MCF 10A (cell line): ENCODE data around the gene TPM1. TPM values are rescaled to one million over a fixed set of nuclear protein-coding genes. Genes with fewer than 3 reads are reported as not detected.
A peak's percentile ranks its signal among the peaks of the same experiment; 100 is the strongest.

Experiments
- BruUV-seq: library from RNA; stranded (reverse); fragments of 400-500 nt; replicated peaks from 2 replicates; lab custom pipeline; 2021; lab: Mats Ljungman, UMichigan
- CTCF ChIA-PET: fragments of 300-600 bp; sonication (Branson Sonifier 250); formaldehyde crosslinking; extraction: SDS; loops from one replicate; lab custom pipeline; 2021; ENCODE audit warnings: antibody characterized with exemption, inconsistent platforms; lab: Yijun Ruan, JAX
- POLR2A ChIA-PET: fragments of 300-600, 350-650 bp; sonication (Branson Sonifier 250); formaldehyde crosslinking; extraction: SDS; loops from one replicate; lab custom pipeline; 2020; ENCODE audit warnings: antibody characterized with exemption, inconsistent platforms; lab: Yijun Ruan, JAX
- DNase-seq: peaks from one replicate; pipeline ENCODE4 v3.0.0-alpha.2; 2018; ENCODE audit not compliant: unreplicated experiment
- H3K27ac Mint-ChIP-seq: one replicate; pipeline ENCODE4 v1.8.0; 2022; ENCODE audit warnings: mild to moderate bottlenecking, low read depth, mixed read lengths; ENCODE audit not compliant: unreplicated experiment
- H3K27me3 Mint-ChIP-seq: one replicate; pipeline ENCODE4 v1.8.0; 2022; ENCODE audit warnings: mixed read lengths; ENCODE audit not compliant: insufficient read depth, unreplicated experiment
- H3K36me3 Mint-ChIP-seq: one replicate; pipeline ENCODE4 v1.8.0; 2022; ENCODE audit warnings: mild to moderate bottlenecking, moderate library complexity, mixed read lengths; ENCODE audit not compliant: insufficient read depth, unreplicated experiment
- H3K4me1 Mint-ChIP-seq: one replicate; pipeline ENCODE4 v1.8.0; 2022; ENCODE audit warnings: mixed read lengths; ENCODE audit not compliant: insufficient read depth, unreplicated experiment
- H3K4me3 Mint-ChIP-seq: one replicate; pipeline ENCODE4 v1.8.0; 2022; ENCODE audit warnings: mild to moderate bottlenecking, moderate library complexity, mixed read lengths; ENCODE audit not compliant: unreplicated experiment
- H3K9me3 Mint-ChIP-seq: one replicate; pipeline ENCODE4 v1.8.0; 2022; ENCODE audit warnings: mixed read lengths; ENCODE audit not compliant: unreplicated experiment
- intact Hi-C: fragments of 100-400 bp; cut with micrococcal nuclease; formaldehyde crosslinking; loops from 2 replicates; pipeline ENCODE4 v1.14.1; 2022
- total RNA-seq: library from RNA; stranded (reverse); gene quantifications from 2 replicates; pipeline ENCODE4 v1.2.3, GENCODE V29; 2022
- TF ChIP-seq, protein P1 (sequence below): fragments of 200-600 bp; IDR thresholded peaks from one replicate; pipeline ENCODE4 v1.8.0; 2022; ENCODE audit warnings: antibody characterized with exemption, mild to moderate bottlenecking; ENCODE audit not compliant: unreplicated experiment

TPM1 gene
- total RNA-seq, 1 experiment from 2014 or later = 67.8 TPM

DNA sequence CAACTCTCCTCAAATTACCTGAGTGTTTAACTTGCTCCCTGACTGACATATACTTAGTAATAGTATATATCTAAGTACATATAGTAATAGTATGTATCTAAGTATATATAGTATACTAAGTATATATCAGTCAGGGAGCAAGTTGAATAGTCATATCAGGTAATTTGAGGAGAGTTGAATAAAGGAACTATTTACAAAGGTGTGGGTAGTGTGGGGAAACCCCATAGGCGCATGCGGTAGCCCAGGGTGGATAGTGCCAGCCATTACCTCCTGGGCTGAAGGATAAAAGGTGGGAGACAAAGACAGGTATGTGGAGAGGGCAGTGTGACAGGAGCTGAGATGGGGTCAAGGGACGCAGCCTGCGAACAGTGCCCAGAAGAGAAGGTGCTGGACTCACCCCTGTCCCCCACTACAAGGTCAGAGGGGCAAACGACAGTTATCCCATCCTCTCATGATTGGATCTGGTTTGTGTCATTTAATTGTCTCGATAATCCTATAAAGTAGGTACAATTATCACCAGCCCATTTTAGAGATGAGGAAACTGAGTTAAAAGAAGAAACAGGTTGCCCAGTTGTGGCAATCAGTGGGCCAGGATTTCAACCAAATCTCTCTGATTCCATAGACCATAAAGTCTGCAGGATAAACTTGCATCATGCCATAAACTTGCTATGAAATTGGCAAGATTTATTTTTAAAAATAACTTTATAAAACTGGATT is 34.1 kb upstream of the TPM1 start:
- intact Hi-C loops = no loop called here
- H3K27ac Mint-ChIP-seq = no peak overlapping the region
- TF ChIP-seq, protein P1, sequence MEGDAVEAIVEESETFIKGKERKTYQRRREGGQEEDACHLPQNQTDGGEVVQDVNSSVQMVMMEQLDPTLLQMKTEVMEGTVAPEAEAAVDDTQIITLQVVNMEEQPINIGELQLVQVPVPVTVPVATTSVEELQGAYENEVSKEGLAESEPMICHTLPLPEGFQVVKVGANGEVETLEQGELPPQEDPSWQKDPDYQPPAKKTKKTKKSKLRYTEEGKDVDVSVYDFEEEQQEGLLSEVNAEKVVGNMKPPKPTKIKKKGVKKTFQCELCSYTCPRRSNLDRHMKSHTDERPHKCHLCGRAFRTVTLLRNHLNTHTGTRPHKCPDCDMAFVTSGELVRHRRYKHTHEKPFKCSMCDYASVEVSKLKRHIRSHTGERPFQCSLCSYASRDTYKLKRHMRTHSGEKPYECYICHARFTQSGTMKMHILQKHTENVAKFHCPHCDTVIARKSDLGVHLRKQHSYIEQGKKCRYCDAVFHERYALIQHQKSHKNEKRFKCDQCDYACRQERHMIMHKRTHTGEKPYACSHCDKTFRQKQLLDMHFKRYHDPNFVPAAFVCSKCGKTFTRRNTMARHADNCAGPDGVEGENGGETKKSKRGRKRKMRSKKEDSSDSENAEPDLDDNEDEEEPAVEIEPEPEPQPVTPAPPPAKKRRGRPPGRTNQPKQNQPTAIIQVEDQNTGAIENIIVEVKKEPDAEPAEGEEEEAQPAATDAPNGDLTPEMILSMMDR = no peak
- no peaks in the 10 kb centered on the region for H3K27me3 Mint-ChIP-seq
- H3K36me3 Mint-ChIP-seq = no peaks in the 10 kb centered on the region
- BruUV-seq = no TSS peak
- ChIA-PET CTCF (interaction anchor here (0.6 to 1.5 kb wide), 2 partner anchors 39 to 129 kb away, joined by 3 to 7 read pairs; no protein-coding TSS in a partner anchor), POLR2A (no interaction called here)
- no peaks in the 10 kb centered on the region for H3K9me3 Mint-ChIP-seq
- no peak for DNase-seq
- peaks cover 8% of the 10 kb centered on the region for H3K4me1 Mint-ChIP-seq
- H3K4me3 Mint-ChIP-seq = no peak overlapping the region

DNA sequence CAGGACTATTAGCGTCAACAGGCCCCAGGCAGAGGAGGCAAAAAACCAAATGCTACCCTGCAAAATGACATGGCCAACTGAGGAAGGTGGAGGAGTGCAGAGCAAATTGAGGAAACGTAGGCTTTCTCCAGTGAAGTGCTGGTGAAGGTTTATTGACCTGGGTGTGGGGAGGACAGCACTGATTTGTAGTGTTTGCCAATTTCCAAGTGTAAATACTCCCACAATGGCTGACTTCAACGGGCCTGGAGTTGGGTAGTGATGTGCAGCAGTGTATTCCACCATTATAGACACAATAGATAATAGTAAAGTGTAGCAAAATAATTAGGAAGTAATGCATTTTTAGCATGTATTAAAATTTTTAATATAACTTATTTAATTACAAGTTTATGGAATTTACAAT is 32.2 kb upstream of the TPM1 start:
- Mint-ChIP-seq H3K9me3 (no peaks in the 10 kb centered on the region), H3K4me1 (peaks cover 27% of the 10 kb centered on the region), H3K27ac (no peak overlapping the region), H3K4me3 (no peak overlapping the region), H3K36me3 (no peaks in the 10 kb centered on the region), H3K27me3 (no peaks in the 10 kb centered on the region)
- intact Hi-C loops = no loop called here
- ChIA-PET CTCF (no interaction called here), POLR2A (no interaction called here)
- TF ChIP-seq, protein P1 = no peak
- no peak for DNase-seq
- no TSS peak for BruUV-seq

DNA sequence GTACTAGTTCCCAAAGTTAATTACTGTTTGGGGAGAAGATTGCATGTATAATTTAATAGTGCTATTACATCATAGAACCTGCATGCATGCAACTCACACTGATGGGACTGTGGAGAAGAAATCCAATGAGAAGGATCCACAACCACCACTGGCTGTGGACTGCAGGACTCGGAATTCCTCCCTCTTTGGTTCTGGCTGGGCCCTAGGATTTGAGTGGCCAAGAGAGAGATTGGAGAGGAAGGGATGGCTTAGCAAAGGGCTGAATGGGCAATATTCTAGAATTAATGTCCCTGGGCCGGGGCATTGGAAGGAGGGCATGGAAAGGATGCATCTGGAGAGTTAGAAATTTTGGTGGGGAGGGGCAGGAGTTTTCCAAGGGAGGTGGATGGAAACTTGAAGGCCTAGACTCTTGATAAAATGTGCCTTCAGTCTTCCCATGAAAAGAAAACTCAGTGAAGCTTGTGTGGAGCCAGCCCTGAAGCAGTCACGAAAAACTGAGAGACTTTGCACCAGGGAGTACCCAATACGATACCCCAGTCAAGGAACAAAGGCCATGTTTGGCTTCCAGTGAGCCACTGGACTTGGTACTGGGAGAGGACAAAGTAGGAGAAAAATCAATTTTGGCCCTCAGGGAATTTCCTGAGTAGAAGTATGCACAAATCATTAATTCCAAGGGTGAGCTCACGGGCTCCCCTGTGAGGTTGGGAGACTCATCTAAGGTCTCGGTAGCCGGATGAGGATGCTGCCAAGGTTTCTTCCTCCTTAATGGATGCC is 31.4 kb upstream of the TPM1 start:
- ChIA-PET POLR2A (no interaction called here), CTCF (interaction anchor here (1.2 kb wide), 1 partner anchor 37 kb away, joined by 3 read pairs; no protein-coding TSS in a partner anchor)
- H3K27ac Mint-ChIP-seq = no peak overlapping the region
- H3K4me3 Mint-ChIP-seq = peak overlapping the region; percentile 46
- H3K27me3 Mint-ChIP-seq = no peaks in the 10 kb centered on the region
- H3K4me1 Mint-ChIP-seq = peaks cover 33% of the 10 kb centered on the region
- H3K36me3 Mint-ChIP-seq = no peaks in the 10 kb centered on the region
- no peaks in the 10 kb centered on the region for H3K9me3 Mint-ChIP-seq
- DNase-seq = no peak
- TF ChIP-seq, protein P1 = no peak
- BruUV-seq = no TSS peak
- intact Hi-C loops = no loop called here

DNA sequence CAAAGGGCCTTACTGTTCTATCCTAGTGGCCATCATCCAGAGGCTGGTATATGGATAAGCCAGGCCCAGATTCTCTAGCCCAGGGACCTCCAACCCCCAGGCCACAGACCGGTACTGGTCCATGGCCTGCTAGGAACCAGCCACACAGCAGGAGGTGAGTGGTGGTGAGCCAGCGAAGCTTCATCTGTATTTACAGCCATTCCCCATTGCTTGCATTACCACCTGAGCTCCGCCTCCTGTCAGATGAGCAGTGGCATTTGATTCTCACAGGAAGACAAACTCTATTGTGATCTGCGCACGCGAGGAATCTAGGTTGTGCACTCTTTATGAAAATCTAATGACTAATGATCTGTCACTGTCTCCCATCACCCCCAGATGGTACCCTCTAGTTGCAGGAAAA is 30.1 kb upstream of the TPM1 start:
- H3K4me1 Mint-ChIP-seq = peaks cover 33% of the 10 kb centered on the region

More for the DNA sequence above, 30.1 kb upstream of the TPM1 start:
- no peak for DNase-seq
- Mint-ChIP-seq H3K27ac (no peak overlapping the region), H3K9me3 (no peaks in the 10 kb centered on the region), H3K36me3 (no peaks in the 10 kb centered on the region), H3K27me3 (no peaks in the 10 kb centered on the region), H3K4me3 (no peak overlapping the region)
- TF ChIP-seq, protein P1 = no peak
- ChIA-PET CTCF (no interaction called here), POLR2A (no interaction called here)
- intact Hi-C loops = no loop called here
- BruUV-seq = no TSS peak
